ENCODE measurements around the gene CAMTA2. TPM values are rescaled to one million over a fixed set of nuclear protein-coding genes. Genes with fewer than 3 reads are reported as not detected.

CAMTA2 gene
- total RNA-seq, 1 donor from 2014 or later: 72.1 TPM

- peaks cover 45 to 49% of the 10 kb centered on the region in 2 donors for H3K36me3 ChIP-seq
Observed at GRCh38 chr17:5024604-5025003, 37.1 kb upstream of the CAMTA2 start.

GRCh38 chr17:5023588-5024147 is 36.2 kb upstream of the CAMTA2 start:
- intact Hi-C loops (cut with DNase I): no loop called here
- H3K27ac ChIP-seq: no peak overlapping the region
- H3K36me3 ChIP-seq: peaks cover 54 to 58% of the 10 kb centered on the region in 2 donors
- TF ChIP-seq CTCF (IDR thresholded peaks at IDR 0.05): no peak
- H3K4me1 ChIP-seq: no peaks in the 10 kb centered on the region
- DNase-seq (ENCODE audit: low spot score in 2 of 2): no peak
- H3K9me3 ChIP-seq: no peaks in the 10 kb centered on the region
- H3K4me3 ChIP-seq: no peak overlapping the region
- no peaks in the 10 kb centered on the region for H3K27me3 ChIP-seq

More at GRCh38 chr17:5024604-5025003, 37.1 kb upstream of the CAMTA2 start:
- DNase-seq (ENCODE audit: low spot score in 2 of 2): no peak
- H3K27ac ChIP-seq: no peak overlapping the region
- H3K4me3 ChIP-seq: no peak overlapping the region
- H3K27me3 ChIP-seq: no peaks in the 10 kb centered on the region
- no peak for TF ChIP-seq CTCF (IDR thresholded peaks at IDR 0.05)
- intact Hi-C loops (cut with DNase I): no loop called here
- H3K9me3 ChIP-seq: no peaks in the 10 kb centered on the region
- no peaks in the 10 kb centered on the region for H3K4me1 ChIP-seq

DNA sequence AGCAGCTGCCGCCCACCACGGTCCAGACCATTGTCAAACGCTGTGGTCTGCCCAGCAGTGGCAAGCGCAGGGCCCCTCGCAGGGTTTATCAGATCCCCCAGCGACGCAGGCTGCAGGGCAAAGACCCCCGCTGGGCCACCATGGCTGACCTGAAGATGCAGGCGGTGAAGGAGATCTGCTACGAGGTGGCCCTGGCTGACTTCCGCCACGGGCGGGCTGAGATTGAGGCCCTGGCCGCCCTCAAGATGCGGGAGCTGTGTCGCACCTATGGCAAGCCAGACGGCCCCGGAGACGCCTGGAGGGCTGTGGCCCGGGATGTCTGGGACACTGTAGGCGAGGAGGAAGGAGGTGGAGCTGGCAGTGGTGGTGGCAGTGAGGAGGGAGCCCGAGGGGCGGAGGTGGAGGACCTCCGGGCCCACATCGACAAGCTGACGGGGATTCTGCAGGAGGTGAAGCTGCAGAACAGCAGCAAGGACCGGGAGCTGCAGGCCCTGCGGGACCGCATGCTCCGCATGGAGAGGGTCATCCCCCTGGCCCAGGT is 34.8 kb upstream of the CAMTA2 start:
- H3K4me3 ChIP-seq: no peak overlapping the region
- no peak for DNase-seq (ENCODE audit: low spot score in 2 of 2)
- no peak for TF ChIP-seq CTCF (IDR thresholded peaks at IDR 0.05)
- H3K27ac ChIP-seq: no peak overlapping the region
- no peaks in the 10 kb centered on the region for H3K4me1 ChIP-seq
- H3K36me3 ChIP-seq: peaks cover 59 to 72% of the 10 kb centered on the region in 2 donors
- no peaks in the 10 kb centered on the region for H3K9me3 ChIP-seq
- intact Hi-C loops (cut with DNase I): no loop called here
- no peaks in the 10 kb centered on the region for H3K27me3 ChIP-seq

GRCh38 chr17:5020502-5021023 is 33.1 kb upstream of the CAMTA2 start:
- peaks cover 66 to 87% of the 10 kb centered on the region in 2 donors for H3K36me3 ChIP-seq
- no peak overlapping the region for H3K4me3 ChIP-seq

DNA sequence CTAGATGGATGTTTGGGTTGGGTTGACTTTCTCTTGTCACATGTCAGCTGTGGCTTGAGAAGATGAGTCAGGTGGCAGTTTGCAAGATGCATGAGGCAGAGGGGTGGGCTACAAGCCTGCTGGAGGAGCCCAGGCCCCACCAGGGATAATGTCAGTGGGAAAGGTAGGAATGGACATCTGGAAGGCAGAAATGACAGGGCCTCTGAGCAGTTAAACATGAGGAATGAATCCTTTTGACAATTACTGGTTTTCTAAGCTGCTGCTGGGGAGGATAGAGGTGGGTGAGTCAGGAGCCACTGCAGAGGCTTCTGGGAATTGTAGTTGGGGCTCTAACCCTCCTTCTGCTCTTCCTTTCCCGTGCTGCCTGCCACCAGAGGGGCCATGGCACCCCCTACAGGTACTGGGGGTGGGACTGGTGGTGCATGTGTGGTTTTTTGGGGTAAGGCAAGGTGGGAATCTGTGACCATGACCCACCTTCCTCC is 32.0 kb upstream of the CAMTA2 start:
- TF ChIP-seq CTCF (IDR thresholded peaks at IDR 0.05): no peak
- no peaks in the 10 kb centered on the region for H3K9me3 ChIP-seq
- no peak for DNase-seq (ENCODE audit: low spot score in 2 of 2)
- no peaks in the 10 kb centered on the region for H3K4me1 ChIP-seq
- no peak overlapping the region for H3K27ac ChIP-seq
- H3K36me3 ChIP-seq: peaks cover 75 to 95% of the 10 kb centered on the region in 2 donors
- no peaks in the 10 kb centered on the region for H3K27me3 ChIP-seq
- no peak overlapping the region for H3K4me3 ChIP-seq
- intact Hi-C loops (cut with DNase I): no loop called here

More at GRCh38 chr17:5020502-5021023, 33.1 kb upstream of the CAMTA2 start:
- no peaks in the 10 kb centered on the region for H3K9me3 ChIP-seq
- no peak overlapping the region for H3K27ac ChIP-seq
- no peaks in the 10 kb centered on the region for H3K4me1 ChIP-seq
- H3K27me3 ChIP-seq: no peaks in the 10 kb centered on the region
- no peak for TF ChIP-seq CTCF (IDR thresholded peaks at IDR 0.05)
- no peak for DNase-seq (ENCODE audit: low spot score in 2 of 2)
- intact Hi-C loops (cut with DNase I): no loop called here
